ENCODE results near the gene DOK7. TPM values are rescaled to one million over a fixed set of nuclear protein-coding genes. Genes with fewer than 3 reads are reported as not detected.

The DOK7 gene
- total RNA-seq, 4 donors from 2014 or later, result 0.53 to 5.7 (median 4.1) TPM; not detected in 1

DNA sequence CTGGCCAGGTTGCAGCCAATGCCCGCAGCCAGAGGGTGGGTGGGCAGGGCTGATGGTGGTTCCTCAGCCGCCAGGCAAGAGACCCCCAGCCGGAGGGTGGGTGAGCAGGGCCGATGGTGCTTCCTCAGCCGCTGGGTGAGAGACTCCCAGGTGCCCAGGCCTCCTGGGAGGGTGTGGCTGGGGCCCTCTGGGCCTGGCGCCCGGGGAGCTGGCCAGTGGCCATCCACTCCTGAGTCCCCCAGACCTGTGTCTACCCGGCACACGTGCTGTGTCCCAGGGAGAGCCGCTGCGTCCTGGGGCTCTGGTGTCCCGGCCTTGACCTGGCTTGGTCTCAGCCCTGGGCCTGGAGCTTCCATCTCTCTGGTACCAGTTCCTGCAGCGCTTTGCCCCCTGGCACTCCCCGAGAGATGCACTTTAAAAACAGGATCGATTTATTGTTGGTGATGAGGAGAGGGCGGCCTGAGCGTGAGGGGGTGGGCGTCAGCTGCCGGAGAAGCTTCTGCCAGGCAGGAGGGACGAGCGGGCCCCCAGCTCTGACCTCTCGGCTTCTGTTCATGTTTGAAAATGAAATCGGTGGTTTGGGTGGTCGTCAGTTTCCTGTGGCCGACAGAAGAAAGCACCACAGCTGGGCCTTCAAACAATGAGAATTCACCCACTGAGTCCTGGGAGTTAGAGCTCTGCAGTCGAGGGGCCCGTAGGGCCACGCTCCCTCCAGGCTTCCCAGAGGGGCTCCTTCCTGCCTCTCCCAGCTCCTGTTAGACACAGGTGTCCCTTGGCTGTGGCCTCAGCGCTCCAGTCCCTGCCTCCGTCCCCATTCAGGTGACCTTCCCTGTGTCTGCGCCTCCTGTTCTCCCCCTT lies 6.5 kb downstream of the DOK7 start:
- Histone ChIP-seq H3K9me3 (no peaks in the 10 kb centered on the region), H3K27me3 (peaks cover 0 to 4% of the 10 kb centered on the region in 2 donors), H3K4me3 (no peak overlapping the region), H3K36me3 (no peaks in the 10 kb centered on the region), H3K27ac (no peak overlapping the region), H3K4me1 (no peaks in the 10 kb centered on the region)
- TF ChIP-seq POLR2A (IDR thresholded peaks at IDR 0.05), result no peak
- TF ChIP-seq, protein P1, sequence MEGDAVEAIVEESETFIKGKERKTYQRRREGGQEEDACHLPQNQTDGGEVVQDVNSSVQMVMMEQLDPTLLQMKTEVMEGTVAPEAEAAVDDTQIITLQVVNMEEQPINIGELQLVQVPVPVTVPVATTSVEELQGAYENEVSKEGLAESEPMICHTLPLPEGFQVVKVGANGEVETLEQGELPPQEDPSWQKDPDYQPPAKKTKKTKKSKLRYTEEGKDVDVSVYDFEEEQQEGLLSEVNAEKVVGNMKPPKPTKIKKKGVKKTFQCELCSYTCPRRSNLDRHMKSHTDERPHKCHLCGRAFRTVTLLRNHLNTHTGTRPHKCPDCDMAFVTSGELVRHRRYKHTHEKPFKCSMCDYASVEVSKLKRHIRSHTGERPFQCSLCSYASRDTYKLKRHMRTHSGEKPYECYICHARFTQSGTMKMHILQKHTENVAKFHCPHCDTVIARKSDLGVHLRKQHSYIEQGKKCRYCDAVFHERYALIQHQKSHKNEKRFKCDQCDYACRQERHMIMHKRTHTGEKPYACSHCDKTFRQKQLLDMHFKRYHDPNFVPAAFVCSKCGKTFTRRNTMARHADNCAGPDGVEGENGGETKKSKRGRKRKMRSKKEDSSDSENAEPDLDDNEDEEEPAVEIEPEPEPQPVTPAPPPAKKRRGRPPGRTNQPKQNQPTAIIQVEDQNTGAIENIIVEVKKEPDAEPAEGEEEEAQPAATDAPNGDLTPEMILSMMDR (IDR thresholded peaks at IDR 0.05), result no peak
- DNase-seq, result no peak

- DNase-seq, result no peak
- H3K4me3 ChIP-seq, result no peak overlapping the region
- no peaks in the 10 kb centered on the region for H3K36me3 ChIP-seq
- H3K4me1 ChIP-seq, result no peaks in the 10 kb centered on the region
- no peaks in the 10 kb centered on the region for H3K9me3 ChIP-seq
- peaks cover 0 to under 1% of the 10 kb centered on the region in 2 donors for H3K27me3 ChIP-seq
- no peak overlapping the region for H3K27ac ChIP-seq
- TF ChIP-seq, protein P1 (IDR thresholded peaks at IDR 0.05), result no peak
- TF ChIP-seq POLR2A (IDR thresholded peaks at IDR 0.05), result no peak
Observed at GRCh38 chr4:3470244-3471097, 7.4 kb downstream of the DOK7 start.

- Histone ChIP-seq H3K27me3 (no peaks in the 10 kb centered on the region), H3K4me1 (no peaks in the 10 kb centered on the region), H3K27ac (no peak overlapping the region), H3K36me3 (no peaks in the 10 kb centered on the region), H3K4me3 (no peak overlapping the region), H3K9me3 (no peaks in the 10 kb centered on the region)
- TF ChIP-seq POLR2A (IDR thresholded peaks at IDR 0.05), result no peak
- TF ChIP-seq, protein P1 (IDR thresholded peaks at IDR 0.05), result no peak
- DNase-seq, result no peak
Observed at GRCh38 chr4:3471098-3471760, 8.1 kb downstream of the DOK7 start.

- no peaks in the 10 kb centered on the region for H3K36me3 ChIP-seq
- H3K4me1 ChIP-seq, result no peaks in the 10 kb centered on the region
- H3K27ac ChIP-seq, result no peak overlapping the region
- no peak for TF ChIP-seq POLR2A (IDR thresholded peaks at IDR 0.05)
- TF ChIP-seq, protein P1 (IDR thresholded peaks at IDR 0.05), result no peak
- no peak overlapping the region for H3K4me3 ChIP-seq
- no peaks in the 10 kb centered on the region for H3K27me3 ChIP-seq
- DNase-seq, result no peak
- no peaks in the 10 kb centered on the region for H3K9me3 ChIP-seq
Observed at GRCh38 chr4:3471886-3472285, 8.8 kb downstream of the DOK7 start.

DNA sequence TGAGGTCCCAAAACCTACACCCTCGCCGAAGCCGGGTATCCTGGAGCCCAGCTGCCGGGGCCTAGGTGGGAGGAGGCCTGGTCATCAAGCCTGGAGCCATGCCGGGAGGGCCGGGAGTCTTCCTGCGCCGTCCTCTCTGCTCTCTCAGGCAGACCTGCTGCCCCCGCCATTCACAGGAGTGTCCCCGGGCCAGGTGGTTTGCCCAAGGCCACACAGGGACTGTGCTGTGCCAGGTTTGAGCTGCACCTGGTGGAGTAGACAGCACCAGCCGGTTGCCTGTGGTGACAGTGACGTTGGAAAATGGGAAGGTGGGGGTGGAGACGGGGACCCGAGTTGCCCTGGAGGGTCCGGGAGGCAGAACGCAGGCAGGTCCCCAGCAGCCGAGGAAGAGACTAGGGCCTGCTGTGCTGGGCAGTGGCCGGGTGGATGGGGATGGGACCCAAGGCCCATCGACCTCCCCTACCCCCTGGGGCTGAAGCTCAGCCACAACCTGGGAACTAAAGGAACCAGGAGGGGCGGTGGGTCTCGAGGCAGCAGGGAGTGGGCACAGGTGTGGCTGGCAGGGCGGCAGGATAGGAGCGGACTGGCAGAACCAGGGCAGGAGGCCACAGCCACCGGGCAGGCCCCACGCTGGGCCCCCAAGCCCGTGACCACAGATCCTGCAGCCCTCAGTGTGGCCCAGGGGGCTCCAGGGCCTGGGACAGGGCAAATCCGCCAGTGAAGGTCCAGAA lies 9.5 kb downstream of the DOK7 start:
- Histone ChIP-seq H3K4me1 (no peaks in the 10 kb centered on the region), H3K27ac (no peak overlapping the region), H3K9me3 (no peaks in the 10 kb centered on the region), H3K4me3 (no peak overlapping the region), H3K27me3 (no peaks in the 10 kb centered on the region), H3K36me3 (no peaks in the 10 kb centered on the region)
- no peak for TF ChIP-seq POLR2A (IDR thresholded peaks at IDR 0.05)
- TF ChIP-seq, protein P1 (IDR thresholded peaks at IDR 0.05), result no peak
- DNase-seq, result no peak

All from Peyer's patch (tissue), 4 donors.